Type B pancreatic cell (in vitro differentiated cells): ENCODE results near the gene VMP1. TPM values are rescaled to one million over a fixed set of nuclear protein-coding genes. Genes with fewer than 3 reads are reported as not detected.

Source experiments
- DNase-seq: peaks from one replicate; pipeline ENCODE4 v3.0.0; 2021; ENCODE audit warnings: mixed read lengths; ENCODE audit not compliant: unreplicated experiment; ENCODE audit errors: extremely low spot score
- H3K27ac Mint-ChIP-seq: 2 replicates; pipeline ENCODE4 v1.8.0; 2021; ENCODE audit warnings: mild to moderate bottlenecking, mixed read lengths
- H3K27me3 Mint-ChIP-seq: 2 replicates; pipeline ENCODE4 v1.8.0; 2021; ENCODE audit warnings: mixed read lengths
- H3K36me3 Mint-ChIP-seq: 2 replicates; pipeline ENCODE4 v1.8.0; 2021; ENCODE audit warnings: mixed read lengths
- H3K4me1 Mint-ChIP-seq: one replicate; pipeline ENCODE4 v1.8.0; 2021; ENCODE audit warnings: mixed read lengths; ENCODE audit not compliant: unreplicated experiment
- H3K4me3 Mint-ChIP-seq: 2 replicates; pipeline ENCODE4 v1.8.0; 2021; ENCODE audit warnings: mild to moderate bottlenecking, mixed read lengths
- H3K9me3 Mint-ChIP-seq: 2 replicates; pipeline ENCODE4 v1.8.0; 2021; ENCODE audit warnings: mixed read lengths
- CTCF ChIP-seq: fragments of 200-600 bp; sonication (generic); conservative IDR thresholded peaks from 2 replicates; pipeline ENCODE4 v1.5.0; 2021; ENCODE audit warnings: antibody characterized with exemption, mild to moderate bottlenecking
- total RNA-seq: library from RNA; stranded (reverse); gene quantifications from 2 replicates; pipeline ENCODE4 v1.2.1, GENCODE V29; 2021; ENCODE audit warnings: low replicate concordance

Gene VMP1
- total RNA-seq, 1 donor from 2014 or later, result 124 TPM

GRCh38 chr17:59762049-59762823 lies 54.8 kb downstream of the VMP1 start:
- Mint-ChIP-seq H3K36me3 (peaks cover 13% of the 10 kb centered on the region), H3K4me1 (peaks cover 11% of the 10 kb centered on the region), H3K27ac (peak overlapping the region; percentile 23), H3K9me3 (no peaks in the 10 kb centered on the region), H3K27me3 (no peaks in the 10 kb centered on the region), H3K4me3 (no peak overlapping the region)
- TF ChIP-seq CTCF, result no peak
- DNase-seq, result no peak

GRCh38 chr17:59762824-59763374 lies 55.4 kb downstream of the VMP1 start:
- no peak overlapping the region for H3K27ac Mint-ChIP-seq
- H3K4me1 Mint-ChIP-seq, result peaks cover 11% of the 10 kb centered on the region
- H3K9me3 Mint-ChIP-seq, result no peaks in the 10 kb centered on the region
- peaks cover 13% of the 10 kb centered on the region for H3K36me3 Mint-ChIP-seq
- DNase-seq, result no peak
- no peak overlapping the region for H3K4me3 Mint-ChIP-seq
- no peak for TF ChIP-seq CTCF
- H3K27me3 Mint-ChIP-seq, result no peaks in the 10 kb centered on the region

GRCh38 chr17:59763861-59764260 lies 56.4 kb downstream of the VMP1 start:
- no peak overlapping the region for H3K4me3 Mint-ChIP-seq
- no peak overlapping the region for H3K27ac Mint-ChIP-seq
- peaks cover 16% of the 10 kb centered on the region for H3K36me3 Mint-ChIP-seq
- DNase-seq, result no peak
- H3K4me1 Mint-ChIP-seq, result peaks cover 11% of the 10 kb centered on the region
- no peaks in the 10 kb centered on the region for H3K9me3 Mint-ChIP-seq
- TF ChIP-seq CTCF, result no peak
- no peaks in the 10 kb centered on the region for H3K27me3 Mint-ChIP-seq

- H3K27ac Mint-ChIP-seq, result no peak overlapping the region
- peaks cover 11% of the 10 kb centered on the region for H3K4me1 Mint-ChIP-seq
- TF ChIP-seq CTCF, result no peak
- no peak for DNase-seq
- peaks cover 16% of the 10 kb centered on the region for H3K36me3 Mint-ChIP-seq
- H3K27me3 Mint-ChIP-seq, result no peaks in the 10 kb centered on the region
- H3K4me3 Mint-ChIP-seq, result no peak overlapping the region
- H3K9me3 Mint-ChIP-seq, result no peaks in the 10 kb centered on the region
These were observed 56.9 kb downstream of the VMP1 start for GRCh38 chr17:59764292-59764741.

- Mint-ChIP-seq H3K9me3 (no peaks in the 10 kb centered on the region), H3K36me3 (peaks cover 12% of the 10 kb centered on the region), H3K4me3 (no peak overlapping the region), H3K27me3 (no peaks in the 10 kb centered on the region), H3K27ac (no peak overlapping the region), H3K4me1 (peaks cover 11% of the 10 kb centered on the region)
- no peak for TF ChIP-seq CTCF
- no peak for DNase-seq
These were observed 57.6 kb downstream of the VMP1 start for GRCh38 chr17:59765038-59765437.
